HL-60 (cell line): Measurements from ENCODE around the gene NDUFAF8.

Experiments
- GABPA ChIP-seq: IDR thresholded peaks from 2 replicates; pipeline ENCODE4 v1.6.1; 2012; ENCODE audit warnings: low read depth
- POLR2AphosphoS5 ChIP-seq: IDR thresholded peaks from 2 replicates; pipeline ENCODE4 v1.6.1; 2012; ENCODE audit warnings: low read depth
- SPI1 ChIP-seq: IDR thresholded peaks from 2 replicates; pipeline ENCODE4 v1.6.1; 2012; ENCODE audit warnings: low read depth, mild to moderate bottlenecking, borderline replicate concordance
- TF ChIP-seq, protein P1 (sequence below): IDR thresholded peaks from one replicate; pipeline ENCODE4 v1.5.1; 2011; ENCODE audit warnings: low read length, control low read depth, inconsistent platforms; ENCODE audit not compliant: insufficient read depth
- TF ChIP-seq, protein P2 (sequence below): IDR thresholded peaks from 2 replicates; pipeline ENCODE4 v1.6.1; 2012; ENCODE audit warnings: low read depth; ENCODE audit not compliant: insufficient replicate concordance

DNA sequence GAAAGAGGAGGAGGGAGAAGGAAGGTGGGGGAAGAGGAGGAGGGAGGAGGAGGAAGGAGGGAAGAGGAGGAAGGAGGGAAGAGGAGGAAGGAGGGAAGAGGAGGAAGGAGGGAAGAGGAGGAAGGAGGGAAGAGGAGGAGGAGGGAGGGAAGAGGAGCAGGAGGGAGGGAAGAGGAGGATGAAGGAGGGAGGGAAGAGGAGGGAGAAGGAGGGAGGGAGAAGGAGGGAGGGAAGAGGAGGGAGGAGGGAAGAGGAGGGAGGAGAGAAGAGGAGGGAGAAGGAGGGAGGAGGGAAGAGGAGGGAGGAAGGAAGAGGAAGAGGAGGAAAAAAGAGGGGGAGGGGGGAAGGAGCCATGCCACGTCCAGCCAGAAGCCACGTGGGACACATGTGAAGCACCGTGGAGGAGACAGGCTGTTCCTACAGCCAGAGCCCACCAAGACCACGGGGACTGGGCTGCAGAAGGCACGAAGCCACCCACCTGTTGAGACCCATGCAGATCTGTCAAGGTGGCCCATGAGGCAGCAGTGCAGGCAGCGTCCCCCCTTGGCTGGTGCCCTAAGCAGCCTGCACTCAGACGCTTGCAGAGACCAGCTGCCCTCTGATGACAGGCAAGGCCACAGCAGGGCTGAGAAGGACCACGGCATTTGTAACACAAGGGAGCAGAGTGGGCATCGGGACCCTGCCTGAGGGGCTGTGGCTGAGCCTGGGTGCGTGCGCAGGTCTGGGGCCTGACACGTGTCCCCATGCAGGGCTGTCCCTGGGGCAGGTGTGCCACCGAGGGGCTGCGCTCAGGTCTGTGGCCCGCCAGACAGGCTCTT, 10.3 kb downstream of the NDUFAF8 start:
- TF ChIP-seq, protein P1, sequence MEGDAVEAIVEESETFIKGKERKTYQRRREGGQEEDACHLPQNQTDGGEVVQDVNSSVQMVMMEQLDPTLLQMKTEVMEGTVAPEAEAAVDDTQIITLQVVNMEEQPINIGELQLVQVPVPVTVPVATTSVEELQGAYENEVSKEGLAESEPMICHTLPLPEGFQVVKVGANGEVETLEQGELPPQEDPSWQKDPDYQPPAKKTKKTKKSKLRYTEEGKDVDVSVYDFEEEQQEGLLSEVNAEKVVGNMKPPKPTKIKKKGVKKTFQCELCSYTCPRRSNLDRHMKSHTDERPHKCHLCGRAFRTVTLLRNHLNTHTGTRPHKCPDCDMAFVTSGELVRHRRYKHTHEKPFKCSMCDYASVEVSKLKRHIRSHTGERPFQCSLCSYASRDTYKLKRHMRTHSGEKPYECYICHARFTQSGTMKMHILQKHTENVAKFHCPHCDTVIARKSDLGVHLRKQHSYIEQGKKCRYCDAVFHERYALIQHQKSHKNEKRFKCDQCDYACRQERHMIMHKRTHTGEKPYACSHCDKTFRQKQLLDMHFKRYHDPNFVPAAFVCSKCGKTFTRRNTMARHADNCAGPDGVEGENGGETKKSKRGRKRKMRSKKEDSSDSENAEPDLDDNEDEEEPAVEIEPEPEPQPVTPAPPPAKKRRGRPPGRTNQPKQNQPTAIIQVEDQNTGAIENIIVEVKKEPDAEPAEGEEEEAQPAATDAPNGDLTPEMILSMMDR, result no peak
- TF ChIP-seq POLR2AphosphoS5 (no peak), SPI1 (no peak), GABPA (no peak)
- TF ChIP-seq, protein P2, sequence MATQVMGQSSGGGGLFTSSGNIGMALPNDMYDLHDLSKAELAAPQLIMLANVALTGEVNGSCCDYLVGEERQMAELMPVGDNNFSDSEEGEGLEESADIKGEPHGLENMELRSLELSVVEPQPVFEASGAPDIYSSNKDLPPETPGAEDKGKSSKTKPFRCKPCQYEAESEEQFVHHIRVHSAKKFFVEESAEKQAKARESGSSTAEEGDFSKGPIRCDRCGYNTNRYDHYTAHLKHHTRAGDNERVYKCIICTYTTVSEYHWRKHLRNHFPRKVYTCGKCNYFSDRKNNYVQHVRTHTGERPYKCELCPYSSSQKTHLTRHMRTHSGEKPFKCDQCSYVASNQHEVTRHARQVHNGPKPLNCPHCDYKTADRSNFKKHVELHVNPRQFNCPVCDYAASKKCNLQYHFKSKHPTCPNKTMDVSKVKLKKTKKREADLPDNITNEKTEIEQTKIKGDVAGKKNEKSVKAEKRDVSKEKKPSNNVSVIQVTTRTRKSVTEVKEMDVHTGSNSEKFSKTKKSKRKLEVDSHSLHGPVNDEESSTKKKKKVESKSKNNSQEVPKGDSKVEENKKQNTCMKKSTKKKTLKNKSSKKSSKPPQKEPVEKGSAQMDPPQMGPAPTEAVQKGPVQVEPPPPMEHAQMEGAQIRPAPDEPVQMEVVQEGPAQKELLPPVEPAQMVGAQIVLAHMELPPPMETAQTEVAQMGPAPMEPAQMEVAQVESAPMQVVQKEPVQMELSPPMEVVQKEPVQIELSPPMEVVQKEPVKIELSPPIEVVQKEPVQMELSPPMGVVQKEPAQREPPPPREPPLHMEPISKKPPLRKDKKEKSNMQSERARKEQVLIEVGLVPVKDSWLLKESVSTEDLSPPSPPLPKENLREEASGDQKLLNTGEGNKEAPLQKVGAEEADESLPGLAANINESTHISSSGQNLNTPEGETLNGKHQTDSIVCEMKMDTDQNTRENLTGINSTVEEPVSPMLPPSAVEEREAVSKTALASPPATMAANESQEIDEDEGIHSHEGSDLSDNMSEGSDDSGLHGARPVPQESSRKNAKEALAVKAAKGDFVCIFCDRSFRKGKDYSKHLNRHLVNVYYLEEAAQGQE, result no peak
